H1 (cell line): ENCODE results near the gene TRMT61A. TPM values are rescaled to one million over a fixed set of nuclear protein-coding genes. Genes with fewer than 3 reads are reported as not detected.

ENCODE experiments used
- CTCF ChIA-PET: fragments of 300-600 bp; sonication (Branson Sonifier 250); formaldehyde crosslinking; loops from one replicate; lab custom pipeline; 2021; ENCODE audit not compliant: partially characterized antibody; lab: Charles Lee
- POLR2A ChIA-PET: fragments of 300-600 bp; sonication (Branson Sonifier 250); formaldehyde crosslinking; loops from one replicate; lab custom pipeline; 2021; ENCODE audit warnings: inconsistent platforms; ENCODE audit not compliant: partially characterized antibody; lab: Charles Lee
- DNase-seq, 2 experiments: peaks; one replicate each; pipeline versions ENCODE4 v3.0.0 to v3.0.0-alpha.2; 2010 to 2022; ENCODE audit warnings: low spot score in 2 of 2, low read depth in 1 of 2, mixed read lengths in 1 of 2
- FAIRE-seq: peaks from 2 replicates; lab custom pipeline; 2011; peaks lifted over from hg19 to GRCh38; lab: Jason Lieb, UNC
- H2AFZ ChIP-seq: 2 replicates; pipeline ENCODE4 v1.8.1; 2012; ENCODE audit warnings: low read length, inconsistent platforms
- H2AK5ac ChIP-seq: 2 replicates; pipeline ENCODE4 v1.6.1; 2013; ENCODE audit warnings: low read depth, low read length
- H2BK120ac ChIP-seq: replicated peaks from 2 replicates; pipeline ENCODE3; 2013; ENCODE audit warnings: low read depth, low read length, inconsistent platforms
- H2BK12ac ChIP-seq: 2 replicates; pipeline ENCODE4 v1.6.1; 2013; ENCODE audit warnings: low read depth, low read length
- H2BK15ac ChIP-seq: 2 replicates; pipeline ENCODE4 v1.6.1; 2013; ENCODE audit warnings: low read length
- H2BK20ac ChIP-seq: 2 replicates; pipeline ENCODE4 v1.6.1; 2013; ENCODE audit warnings: low read length
- H2BK5ac ChIP-seq: 2 replicates; pipeline ENCODE4 v1.6.1; 2013; ENCODE audit warnings: low read depth, low read length
- H3K14ac ChIP-seq: 2 replicates; pipeline ENCODE4 v1.6.1; 2013; ENCODE audit warnings: inconsistent platforms; ENCODE audit not compliant: insufficient read length
- H3K18ac ChIP-seq: 2 replicates; pipeline ENCODE4 v1.6.1; 2013; ENCODE audit warnings: low read length; ENCODE audit errors: extremely low read depth
- H3K23ac ChIP-seq: 2 replicates; pipeline ENCODE4 v1.6.1; 2013; ENCODE audit warnings: inconsistent platforms; ENCODE audit not compliant: insufficient read length
- H3K23me2 ChIP-seq: 2 replicates; pipeline ENCODE4 v1.6.1; 2013; ENCODE audit warnings: low read depth, low read length
- H3K27ac ChIP-seq: 2 replicates; pipeline ENCODE4 v1.6.1; 2011; ENCODE audit warnings: low read depth, low read length, inconsistent platforms
- H3K27me3 ChIP-seq, 4 experiments: replicated peaks in 1 of 4; 1 replicate in 1 of 4; 2 replicates in 3 of 4; pipeline versions ENCODE4 v1.6.1 to v1.8.1; 2011 to 2013; ENCODE audit warnings: low read length in 3 of 4, mild to moderate bottlenecking in 3 of 4, inconsistent platforms in 2 of 4, mixed read lengths in 2 of 4, moderate library complexity in 1 of 4; ENCODE audit not compliant: control insufficient read depth in 3 of 4, insufficient read depth in 3 of 4; ENCODE audit errors: extremely low read depth in 1 of 4
- H3K36me3 ChIP-seq, 4 experiments: 2 replicates each; pipeline versions ENCODE4 v1.6.1 to v1.8.1; 2011 to 2013; ENCODE audit warnings: mild to moderate bottlenecking in 4 of 4, low read length in 3 of 4, moderate library complexity in 2 of 4, control low read depth in 1 of 4, inconsistent platforms in 1 of 4; ENCODE audit not compliant: insufficient read depth in 4 of 4, control insufficient read depth in 2 of 4
- H3K4ac ChIP-seq: replicated peaks from 2 replicates; pipeline ENCODE3; 2013; ENCODE audit warnings: low read length, low read depth, mixed read lengths, inconsistent platforms; ENCODE audit not compliant: insufficient read length
- H3K4me1 ChIP-seq, 4 experiments: replicated peaks in 1 of 4; 1 replicate in 1 of 4; 2 replicates in 3 of 4; pipeline versions ENCODE4 v1.6.1 to v1.8.1; 2011 to 2013; ENCODE audit warnings: low read length in 3 of 4, inconsistent platforms in 2 of 4, mixed read lengths in 1 of 4; ENCODE audit not compliant: insufficient read depth in 4 of 4, control insufficient read depth in 3 of 4
- H3K4me2 ChIP-seq, 2 experiments: 2 replicates each; pipeline versions ENCODE4 v1.6.1 to v1.8.1; 2011 to 2013; ENCODE audit warnings: low read depth in 2 of 2, low read length in 2 of 2, control low read depth in 1 of 2, inconsistent platforms in 1 of 2, mild to moderate bottlenecking in 1 of 2; ENCODE audit not compliant: insufficient read depth in 1 of 2
- H3K4me3 ChIP-seq, 4 experiments: fragments of 200-600, 300-600 bp in 1 of 4; sonication (generic), shearing (Covaris generic), sonication (Bioruptor Twin) in 1 of 4; 2 replicates each; pipeline versions ENCODE4 v1.5.1 to v1.8.1; 2011 to 2016; ENCODE audit warnings: low read length in 4 of 4, low read depth in 3 of 4, control low read depth in 2 of 4, inconsistent platforms in 2 of 4, mild to moderate bottlenecking in 2 of 4, mixed read lengths in 1 of 4, moderate library complexity in 1 of 4; ENCODE audit not compliant: insufficient read depth in 2 of 4; ENCODE audit errors: extremely low read depth in 1 of 4
- H3K56ac ChIP-seq: replicated peaks from 2 replicates; pipeline ENCODE3; 2013; ENCODE audit warnings: low read depth, mild to moderate bottlenecking, mixed read lengths, low read length, inconsistent platforms; ENCODE audit not compliant: insufficient read length
- H3K79me1 ChIP-seq: 2 replicates; pipeline ENCODE4 v1.6.1; 2013; ENCODE audit warnings: low read depth, low read length, control low read depth
- H3K79me2 ChIP-seq, 2 experiments: 2 replicates each; pipeline versions ENCODE4 v1.6.1 to v1.8.1; 2012 to 2013; ENCODE audit warnings: low read length in 2 of 2, mild to moderate bottlenecking in 2 of 2, inconsistent platforms in 1 of 2; ENCODE audit not compliant: insufficient read depth in 2 of 2, control insufficient read depth in 1 of 2
- H3K9ac ChIP-seq, 4 experiments: replicated peaks in 1 of 4; 1 replicate in 1 of 4; 2 replicates in 3 of 4; pipeline versions ENCODE4 v1.6.1 to v1.8.1; 2011 to 2013; ENCODE audit warnings: low read depth in 3 of 4, low read length in 3 of 4, control low read depth in 2 of 4, mild to moderate bottlenecking in 2 of 4, moderate library complexity in 2 of 4, inconsistent platforms in 1 of 4; ENCODE audit errors: extremely low read depth in 1 of 4
- H3K9me3 ChIP-seq, 2 experiments: 2 replicates each; pipeline versions ENCODE4 v1.6.1 to v1.8.1; 2012 to 2013; ENCODE audit warnings: mild to moderate bottlenecking in 2 of 2, moderate library complexity in 2 of 2, control low read depth in 1 of 2, inconsistent platforms in 1 of 2, low read depth in 1 of 2, low read length in 1 of 2, mixed read lengths in 1 of 2; ENCODE audit not compliant: insufficient read depth in 2 of 2
- H4K20me1 ChIP-seq, 2 experiments: replicated peaks in 1 of 2; 2 replicates each; pipeline versions ENCODE3 to v1.8.1; 2011 to 2013; ENCODE audit warnings: inconsistent platforms in 2 of 2, low read length in 2 of 2, mild to moderate bottlenecking in 1 of 2; ENCODE audit not compliant: insufficient read depth in 2 of 2, control insufficient read depth in 1 of 2
- H4K5ac ChIP-seq: 2 replicates; pipeline ENCODE4 v1.6.1; 2013; ENCODE audit warnings: low read length, low read depth, mixed read lengths, inconsistent platforms; ENCODE audit not compliant: insufficient read length
- H4K8ac ChIP-seq: 2 replicates; pipeline ENCODE4 v1.8.0; 2013; ENCODE audit warnings: mild to moderate bottlenecking, moderate library complexity, low read length, inconsistent platforms; ENCODE audit not compliant: insufficient read depth; ENCODE audit errors: extremely low read depth
- H4K91ac ChIP-seq: replicated peaks from 2 replicates; pipeline ENCODE3; 2013; ENCODE audit warnings: low read length, mixed read lengths, inconsistent platforms; ENCODE audit not compliant: insufficient read length
- ATF2 ChIP-seq: IDR thresholded peaks from 2 replicates; pipeline ENCODE4 v1.6.1; 2012; ENCODE audit warnings: low read length, inconsistent platforms
- ATF3 ChIP-seq: IDR thresholded peaks from 2 replicates; pipeline ENCODE4 v1.6.1; 2011; ENCODE audit warnings: low read depth, mild to moderate bottlenecking, low read length; ENCODE audit not compliant: insufficient read depth
- CEBPB ChIP-seq: IDR thresholded peaks from 2 replicates; pipeline ENCODE4 v1.6.1; 2012; ENCODE audit warnings: low read depth, low read length
- CTCF ChIP-seq, 3 experiments: IDR thresholded peaks; 1 replicate in 2 of 3; 2 replicates in 1 of 3; pipeline versions ENCODE4 v1.5.1 to v1.6.1; 2011; ENCODE audit warnings: low read length in 3 of 3, mild to moderate bottlenecking in 3 of 3, inconsistent platforms in 2 of 3, low read depth in 1 of 3, moderate library complexity in 1 of 3; ENCODE audit not compliant: insufficient read depth in 1 of 3; ENCODE audit errors: control extremely low read depth in 1 of 3
- HDAC2 ChIP-seq, 2 experiments: fragments of 300-600 bp in 1 of 2; sonication (generic) in 1 of 2; IDR thresholded peaks; 2 replicates each; pipeline ENCODE4 v1.6.1; 2011 to 2012; ENCODE audit warnings: low read depth in 2 of 2, low read length in 2 of 2, mild to moderate bottlenecking in 2 of 2, moderate library complexity in 2 of 2, borderline replicate concordance in 1 of 2, inconsistent platforms in 1 of 2
- RAD21 ChIP-seq, 2 experiments: IDR thresholded peaks in 1 of 2; conservative IDR thresholded peaks in 1 of 2; 2 replicates each; pipeline ENCODE4 v1.6.1; 2011; ENCODE audit warnings: low read depth in 2 of 2, low read length in 2 of 2, improper control_type of control experiment in 1 of 2, inconsistent platforms in 1 of 2, mild to moderate bottlenecking in 1 of 2, moderate library complexity in 1 of 2
- WGBS, 2 experiments: shearing (Covaris generic) in 1 of 2; methylation state at CpG; one replicate each; pipeline versions ENCODE4 v1.1.6 to v1.1.7; 2013 to 2015; ENCODE audit warnings: low lambda C conversion rate in 2 of 2, mixed read lengths in 2 of 2, inconsistent platforms in 1 of 2, low coverage in 1 of 2, missing lambda C conversion rate in 1 of 2; ENCODE audit not compliant: insufficient replicate concordance in 2 of 2, insufficient coverage in 1 of 2, insufficient read length in 1 of 2; ENCODE audit errors: extremely low coverage in 1 of 2, missing lambda C conversion rate in 1 of 2; 5-methylcytosine and 5-hydroxymethylcytosine counted together
- polyA plus RNA-seq, 7 experiments: library from polyadenylated mRNA; depleted of rRNA in 3 of 7; stranded (reverse) in 5 of 7; unstranded in 2 of 7; fragments of >200 nt in 5 of 7; fragments of 200-250 nt in 2 of 7; gene quantifications; 1 replicate in 5 of 7; 2 replicates in 1 of 7; 4 replicates in 1 of 7; pipeline versions ENCODE4 v1.2.1 to v1.2.3, GENCODE V29; 2011 to 2013; ENCODE audit warnings: missing spikeins in 2 of 7, mixed read lengths in 2 of 7
- total RNA-seq: library from RNA; stranded (reverse); fragmentation: NEBNext Ultra II Directional; extraction: Animal tissue kit (Norgen Biotek cat#: 25700); gene quantifications from 2 replicates; pipeline ENCODE4 v1.2.1, GENCODE V29; 2021

The TRMT61A gene
- total and polyA plus RNA-seq, 2 of the 8 experiments (the other 6 are each of a cell fraction or from before 2014, with no cell fraction given), result 15.8 to 19.0 TPM

GRCh38 chr14:103504991-103505565 is 23.9 kb upstream of the TRMT61A start:
- POLR2A ChIA-PET, result interaction anchor here (1.3 to 6.9 kb wide), 3 partner anchors 12 to 19 kb away, joined by 3 to 29 read pairs (median 23); partner anchors contain the start of gene CKB
- WGBS, 2 experiments, result 82% methylated on average over 8 of the region's 8 CpGs; no CpG with 5 or more reads in 1 of the 2 experiments
- no peak for TF ChIP-seq ATF2
- no peak for TF ChIP-seq HDAC2 (IDR thresholded peaks at IDR 0.05; ENCODE audit: borderline replicate concordance in 1 of 2, low read depth in 2 of 2, low read length in 2 of 2)
- no peak for TF ChIP-seq ATF3
- TF ChIP-seq CEBPB, result no peak
- TF ChIP-seq CTCF (IDR thresholded peaks at IDR 0.05; ENCODE audit: control extremely low read depth in 1 of 3, insufficient read depth in 1 of 3, low read depth in 1 of 3, low read length in 3 of 3), result peak; percentile 20 to 50 (median 48); a peak in 3 of 4 replicates
- TF ChIP-seq RAD21 (IDR thresholded peaks at IDR 0.05 in 1 of 2, conservative IDR thresholded peaks at IDR 0.05 in 1 of 2; ENCODE audit: low read depth in 2 of 2, low read length in 2 of 2), result 0 out of 4 replicates have a peak, but pooled peaks of 1 of the 2 experiments have one; percentile 2

More at GRCh38 chr14:103504991-103505565, 23.9 kb upstream of the TRMT61A start:
- Histone ChIP-seq H4K5ac (no peak overlapping the region), H3K56ac (no peak overlapping the region), H3K79me1 (no peaks in the 10 kb centered on the region), H2BK20ac (no peak overlapping the region), H3K36me3 (peaks cover 15 to 42% (median 27%) of the 10 kb centered on the region in 4 experiments; a peak in 7 of 8 replicates), H3K27me3 (no peaks in the 10 kb centered on the region; a peak in 1 of 7 replicates), H3K4me1 (no peaks in the 10 kb centered on the region), H3K27ac (no peak overlapping the region), H2AK5ac (no peak overlapping the region), H3K4me2 (no peak overlapping the region), H3K23me2 (no peaks in the 10 kb centered on the region), H3K23ac (no peak overlapping the region), H3K4me3 (no peak overlapping the region), H2BK12ac (no peak overlapping the region), H2BK15ac (no peak overlapping the region), H2AFZ (no peak overlapping the region), H2BK120ac (no peak overlapping the region), H3K9me3 (no peaks in the 10 kb centered on the region), H2BK5ac (no peak overlapping the region), H4K8ac (no peak overlapping the region), H3K18ac (no peak overlapping the region), H4K20me1 (peaks cover 0 to 4% of the 10 kb centered on the region in 2 experiments), H3K14ac (no peak overlapping the region), H4K91ac (no peak overlapping the region), H3K4ac (no peak overlapping the region), H3K9ac (no peak overlapping the region), H3K79me2 (0 out of 4 replicates have a peak, but pooled peaks cover 0 to 2% of the 10 kb centered on the region in 2 experiments)
- DNase-seq, result no peak
- CTCF ChIA-PET, result interaction anchor here (0.9 to 31.3 kb wide), 10 partner anchors 8 to 165 kb away, joined by 3 to 921 read pairs (median 4); partner anchors contain the start of gene TRMT61A
- no peak for FAIRE-seq
